MM.1S (cell line): ENCODE measurements around the gene NDOR1.

Experiments used
- DNase-seq: peaks from one replicate; pipeline ENCODE4 v3.0.0-alpha.2; 2015
- H2AFZ ChIP-seq: fragments of 300-600 bp; sonication (generic); 2 replicates; pipeline ENCODE4 v1.6.0; 2016; ENCODE audit warnings: antibody characterized with exemption, low read length
- H3F3A ChIP-seq: fragments of 300-600 bp; sonication (generic); 2 replicates; pipeline ENCODE4 v1.6.1; 2016; ENCODE audit warnings: mild to moderate bottlenecking, antibody characterized with exemption, low read length, moderate library complexity, mixed read lengths; ENCODE audit not compliant: insufficient read depth
- H3K27ac ChIP-seq: fragments of 300-600 bp; sonication (generic); 2 replicates; pipeline ENCODE4 v1.5.1; 2016; ENCODE audit warnings: mild to moderate bottlenecking, low read length
- H3K27me3 ChIP-seq: fragments of 300-600 bp; sonication (generic); replicated peaks from 2 replicates; pipeline ENCODE4 v1.6.0; 2016; ENCODE audit warnings: low read length; ENCODE audit not compliant: insufficient read depth
- H3K36me3 ChIP-seq: fragments of 300-600 bp; sonication (generic); replicated peaks from 2 replicates; pipeline ENCODE4 v1.6.1; 2016; ENCODE audit warnings: mild to moderate bottlenecking, low read length, mixed read lengths; ENCODE audit not compliant: insufficient read depth
- H3K4me1 ChIP-seq: fragments of 300-600 bp; sonication (generic); 2 replicates; pipeline ENCODE4 v1.6.1; 2016; ENCODE audit warnings: low read length, mixed read lengths
- H3K4me2 ChIP-seq: fragments of 300-600 bp; sonication (generic); 2 replicates; pipeline ENCODE4 v1.6.0; 2016; ENCODE audit warnings: low read depth, low read length
- H3K4me3 ChIP-seq: fragments of 300-600 bp; sonication (generic); 2 replicates; pipeline ENCODE4 v1.5.1; 2016; ENCODE audit warnings: low read length, mixed read lengths
- H3K79me2 ChIP-seq: fragments of 300-600 bp; sonication (generic); 2 replicates; pipeline ENCODE4 v1.6.1; 2016; ENCODE audit warnings: mixed run types, low read length, mixed read lengths
- H3K9ac ChIP-seq: fragments of 300-600 bp; sonication (generic); 2 replicates; pipeline ENCODE4 v1.6.1; 2016; ENCODE audit warnings: low read length, mixed read lengths
- H3K9me2 ChIP-seq: fragments of 300-600 bp; sonication (generic); replicated peaks from 2 replicates; pipeline ENCODE4 v1.6.1; 2016; ENCODE audit warnings: mild to moderate bottlenecking, low read length, mixed read lengths; ENCODE audit not compliant: insufficient read depth
- H3K9me3 ChIP-seq: fragments of 300-600 bp; sonication (generic); replicated peaks from 2 replicates; pipeline ENCODE4 v1.6.1; 2016; ENCODE audit warnings: mild to moderate bottlenecking, low read length, mixed read lengths; ENCODE audit not compliant: insufficient read depth
- H4K20me1 ChIP-seq: fragments of 300-600 bp; sonication (generic); 2 replicates; pipeline ENCODE4 v1.6.1; 2016; ENCODE audit warnings: mild to moderate bottlenecking, low read length, moderate library complexity, mixed read lengths; ENCODE audit not compliant: insufficient read depth
- EZH2 ChIP-seq: fragments of 300-600 bp; sonication (generic); optimal IDR thresholded peaks from 2 replicates; pipeline ENCODE3; 2017; ENCODE audit warnings: low read depth, mild to moderate bottlenecking, antibody characterized with exemption, low read length, mixed read lengths
- EZH2phosphoT487 ChIP-seq: fragments of 300-600 bp; sonication (generic); IDR thresholded peaks from 2 replicates; pipeline ENCODE4 v1.6.1; 2018; ENCODE audit warnings: antibody characterized with exemption, low read length
- TF ChIP-seq, protein P1 (sequence below): fragments of 300-600 bp; sonication (generic); IDR thresholded peaks from 2 replicates; pipeline ENCODE4 v1.5.1; 2016; ENCODE audit warnings: antibody characterized with exemption, low read length, mixed read lengths

The NDOR1 gene

DNA sequence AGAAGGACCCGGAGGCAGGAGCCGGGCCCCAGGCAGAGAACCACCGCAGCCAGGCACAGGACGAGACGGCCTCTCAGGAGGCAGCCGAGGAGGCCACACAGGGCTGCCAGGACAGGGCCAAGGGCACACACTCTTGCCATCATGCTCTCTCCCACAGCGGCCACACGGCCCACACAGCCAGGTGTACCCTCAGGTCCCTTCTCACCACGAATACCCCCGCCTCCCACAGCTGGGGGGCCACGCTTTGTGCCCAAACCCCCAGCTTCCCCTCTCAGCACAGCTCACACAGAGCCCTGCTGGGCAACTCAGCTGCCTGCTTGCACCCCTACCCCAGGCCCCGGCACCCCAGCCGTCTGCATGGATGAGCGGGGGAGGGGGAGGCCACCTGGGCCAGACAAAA is 11.7 kb upstream of the NDOR1 start:
- Histone ChIP-seq H3K9me3 (no peaks in the 10 kb centered on the region), H4K20me1 (no peaks in the 10 kb centered on the region), H3F3A (peaks cover 17% of the 10 kb centered on the region), H3K4me2 (no peak overlapping the region), H3K4me1 (peaks cover 6% of the 10 kb centered on the region), H3K36me3 (no peaks in the 10 kb centered on the region), H3K27ac (no peak overlapping the region), H3K9ac (no peak overlapping the region), H3K4me3 (no peak overlapping the region), H3K9me2 (no peaks in the 10 kb centered on the region), H2AFZ (no peak overlapping the region), H3K79me2 (peaks cover 22% of the 10 kb centered on the region), H3K27me3 (no peaks in the 10 kb centered on the region)
- no peak for DNase-seq
- TF ChIP-seq EZH2phosphoT487 (no peak), EZH2 (no peak)
- TF ChIP-seq, protein P1, sequence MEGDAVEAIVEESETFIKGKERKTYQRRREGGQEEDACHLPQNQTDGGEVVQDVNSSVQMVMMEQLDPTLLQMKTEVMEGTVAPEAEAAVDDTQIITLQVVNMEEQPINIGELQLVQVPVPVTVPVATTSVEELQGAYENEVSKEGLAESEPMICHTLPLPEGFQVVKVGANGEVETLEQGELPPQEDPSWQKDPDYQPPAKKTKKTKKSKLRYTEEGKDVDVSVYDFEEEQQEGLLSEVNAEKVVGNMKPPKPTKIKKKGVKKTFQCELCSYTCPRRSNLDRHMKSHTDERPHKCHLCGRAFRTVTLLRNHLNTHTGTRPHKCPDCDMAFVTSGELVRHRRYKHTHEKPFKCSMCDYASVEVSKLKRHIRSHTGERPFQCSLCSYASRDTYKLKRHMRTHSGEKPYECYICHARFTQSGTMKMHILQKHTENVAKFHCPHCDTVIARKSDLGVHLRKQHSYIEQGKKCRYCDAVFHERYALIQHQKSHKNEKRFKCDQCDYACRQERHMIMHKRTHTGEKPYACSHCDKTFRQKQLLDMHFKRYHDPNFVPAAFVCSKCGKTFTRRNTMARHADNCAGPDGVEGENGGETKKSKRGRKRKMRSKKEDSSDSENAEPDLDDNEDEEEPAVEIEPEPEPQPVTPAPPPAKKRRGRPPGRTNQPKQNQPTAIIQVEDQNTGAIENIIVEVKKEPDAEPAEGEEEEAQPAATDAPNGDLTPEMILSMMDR, result no peak

DNA sequence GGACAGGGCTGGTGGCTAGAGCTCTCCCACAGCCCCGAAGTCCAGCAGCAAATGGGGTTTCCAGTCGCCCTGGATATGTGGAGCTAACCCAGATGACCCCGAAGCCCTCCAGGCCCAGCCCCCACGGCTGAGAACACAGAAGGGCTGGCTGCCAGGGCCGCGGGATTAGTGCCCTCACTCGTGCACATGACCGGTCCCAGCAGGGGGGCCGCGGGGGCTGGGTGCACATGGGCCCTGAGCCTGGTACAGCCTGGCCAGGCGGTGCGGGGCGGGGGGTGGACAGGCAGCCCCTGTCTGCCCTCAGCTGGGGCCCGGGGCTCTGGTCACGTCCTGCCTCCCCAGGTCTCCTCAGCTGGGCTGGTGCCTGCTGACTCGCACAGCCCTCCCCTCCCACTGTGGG is 11.1 kb upstream of the NDOR1 start:
- no peaks in the 10 kb centered on the region for H3K9me3 ChIP-seq
- no peaks in the 10 kb centered on the region for H4K20me1 ChIP-seq
- DNase-seq, result no peak
- no peak overlapping the region for H3K4me2 ChIP-seq
- no peak overlapping the region for H3K4me3 ChIP-seq
- H3K4me1 ChIP-seq, result peaks cover 6% of the 10 kb centered on the region
- no peaks in the 10 kb centered on the region for H3K9me2 ChIP-seq
- no peaks in the 10 kb centered on the region for H3K36me3 ChIP-seq
- peaks cover 11% of the 10 kb centered on the region for H3F3A ChIP-seq
- TF ChIP-seq EZH2phosphoT487 (no peak), EZH2 (no peak)
- TF ChIP-seq, protein P1, result no peak
- H2AFZ ChIP-seq, result no peak overlapping the region
- no peak overlapping the region for H3K9ac ChIP-seq
- no peaks in the 10 kb centered on the region for H3K27me3 ChIP-seq
- H3K27ac ChIP-seq, result no peak overlapping the region
- peaks cover 21% of the 10 kb centered on the region for H3K79me2 ChIP-seq

DNA sequence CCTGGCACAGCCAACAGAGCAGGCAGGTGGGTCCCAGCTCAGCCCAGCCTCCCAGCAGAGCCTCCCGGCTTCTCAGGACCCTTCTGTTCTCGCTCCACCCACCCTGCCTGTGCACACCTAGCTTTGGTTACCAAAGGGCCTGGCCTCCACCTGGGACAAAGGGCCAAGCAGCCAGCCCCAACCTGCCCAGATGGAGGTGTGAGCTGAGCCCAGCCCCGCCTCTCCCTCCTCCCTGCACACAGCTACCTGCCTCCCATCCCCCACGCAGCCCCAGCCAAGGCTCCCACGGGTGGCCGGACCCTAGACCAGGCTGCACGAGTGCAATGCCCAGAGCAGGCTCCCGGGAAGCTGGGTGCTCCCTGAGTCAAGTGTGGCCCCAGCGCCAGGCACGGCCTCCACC is 10.6 kb upstream of the NDOR1 start:
- Histone ChIP-seq H3K4me1 (peaks cover 3% of the 10 kb centered on the region), H3K9ac (no peak overlapping the region), H3K9me2 (no peaks in the 10 kb centered on the region), H3K27ac (no peak overlapping the region), H3K36me3 (no peaks in the 10 kb centered on the region), H2AFZ (no peak overlapping the region), H3K79me2 (peaks cover 19% of the 10 kb centered on the region), H3F3A (peaks cover 6% of the 10 kb centered on the region), H3K4me2 (no peak overlapping the region), H3K9me3 (no peaks in the 10 kb centered on the region), H3K27me3 (no peaks in the 10 kb centered on the region), H3K4me3 (no peak overlapping the region), H4K20me1 (no peaks in the 10 kb centered on the region)
- no peak for DNase-seq
- TF ChIP-seq, protein P1, result no peak
- no peak for TF ChIP-seq EZH2
- TF ChIP-seq EZH2phosphoT487, result no peak
